ENCODE data around the gene GMPPB. TPM values are rescaled to one million over a fixed set of nuclear protein-coding genes. Genes with fewer than 3 reads are reported as not detected.

Gene GMPPB
- total and polyA plus RNA-seq, 8 donors = 14.4 to 81.7 (median 34.9) TPM

DNA sequence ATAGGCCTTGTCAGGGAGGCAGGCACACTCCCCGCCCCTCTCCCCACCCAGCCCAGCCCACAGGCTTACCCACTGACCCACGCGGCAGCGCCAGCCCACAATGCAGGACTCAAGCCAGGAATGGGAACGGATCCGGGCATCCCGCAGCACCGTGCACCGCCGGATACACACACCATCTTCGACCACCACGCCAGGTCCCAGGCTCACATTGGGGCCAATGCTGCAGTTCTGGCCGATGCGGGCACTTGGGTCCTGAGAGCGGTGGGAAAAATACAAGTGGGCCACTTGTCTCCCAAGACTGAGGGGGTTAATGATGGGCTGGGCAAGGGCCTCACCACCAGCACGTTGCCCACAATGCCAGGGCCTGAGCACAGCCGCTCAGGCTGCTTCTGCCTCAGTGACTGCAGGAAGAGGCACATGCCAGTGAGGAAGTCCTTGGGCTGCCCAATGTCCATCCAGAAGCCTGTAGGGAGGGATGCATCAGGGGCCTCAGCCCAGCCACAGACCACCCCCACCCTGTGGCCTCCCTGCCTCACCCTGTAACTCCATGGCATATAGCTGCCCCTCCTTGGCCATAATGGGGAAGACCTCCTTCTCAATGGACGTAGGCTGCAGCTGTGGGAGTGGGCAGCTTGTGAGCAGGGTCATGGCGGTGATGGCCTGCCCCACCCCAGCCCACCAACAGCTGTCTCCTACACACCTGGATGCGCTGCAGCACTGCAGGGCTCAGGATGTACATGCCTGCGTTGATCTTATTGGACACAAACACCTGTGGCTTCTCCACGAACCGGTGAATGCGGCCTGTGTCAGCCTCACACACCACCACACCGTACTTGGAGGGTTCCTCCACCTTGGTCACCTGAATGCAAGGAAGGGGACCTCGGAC, 1.6 kb downstream of the GMPPB start:
- TF ChIP-seq POLR2A (IDR thresholded peaks at IDR 0.05) (no peak), POLR2AphosphoS5 (IDR thresholded peaks at IDR 0.05) (no peak), EP300 (IDR thresholded peaks at IDR 0.05) (no peak)
- TF ChIP-seq, protein P1, sequence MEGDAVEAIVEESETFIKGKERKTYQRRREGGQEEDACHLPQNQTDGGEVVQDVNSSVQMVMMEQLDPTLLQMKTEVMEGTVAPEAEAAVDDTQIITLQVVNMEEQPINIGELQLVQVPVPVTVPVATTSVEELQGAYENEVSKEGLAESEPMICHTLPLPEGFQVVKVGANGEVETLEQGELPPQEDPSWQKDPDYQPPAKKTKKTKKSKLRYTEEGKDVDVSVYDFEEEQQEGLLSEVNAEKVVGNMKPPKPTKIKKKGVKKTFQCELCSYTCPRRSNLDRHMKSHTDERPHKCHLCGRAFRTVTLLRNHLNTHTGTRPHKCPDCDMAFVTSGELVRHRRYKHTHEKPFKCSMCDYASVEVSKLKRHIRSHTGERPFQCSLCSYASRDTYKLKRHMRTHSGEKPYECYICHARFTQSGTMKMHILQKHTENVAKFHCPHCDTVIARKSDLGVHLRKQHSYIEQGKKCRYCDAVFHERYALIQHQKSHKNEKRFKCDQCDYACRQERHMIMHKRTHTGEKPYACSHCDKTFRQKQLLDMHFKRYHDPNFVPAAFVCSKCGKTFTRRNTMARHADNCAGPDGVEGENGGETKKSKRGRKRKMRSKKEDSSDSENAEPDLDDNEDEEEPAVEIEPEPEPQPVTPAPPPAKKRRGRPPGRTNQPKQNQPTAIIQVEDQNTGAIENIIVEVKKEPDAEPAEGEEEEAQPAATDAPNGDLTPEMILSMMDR (IDR thresholded peaks at IDR 0.05) = no peak
- H3K4me3 ChIP-seq = peak overlapping the region in 3 of 4 donors; percentile 86 to 98 (median 93)
- H3K36me3 ChIP-seq = peaks cover 12 to 46% (median 42%) of the 10 kb centered on the region in 4 donors
- no peaks in the 10 kb centered on the region for H3K27me3 ChIP-seq
- H3K27ac ChIP-seq = peak overlapping the region in 4 of 5 donors; percentile 97 to 99 (median 98)
- no peaks in the 10 kb centered on the region for H3K9me3 ChIP-seq
- intact Hi-C loops (cut with DNase I; ENCODE audit: low total_unique reads) = no loop called here
- WGBS, 5 donors = 68 to 85% (median 74%) methylated on average over 23 to 26 of the region's 26 CpGs
- H3K4me1 ChIP-seq = peaks cover 40 to 86% (median 75%) of the 10 kb centered on the region in 4 donors
- no peak for DNase-seq

DNA sequence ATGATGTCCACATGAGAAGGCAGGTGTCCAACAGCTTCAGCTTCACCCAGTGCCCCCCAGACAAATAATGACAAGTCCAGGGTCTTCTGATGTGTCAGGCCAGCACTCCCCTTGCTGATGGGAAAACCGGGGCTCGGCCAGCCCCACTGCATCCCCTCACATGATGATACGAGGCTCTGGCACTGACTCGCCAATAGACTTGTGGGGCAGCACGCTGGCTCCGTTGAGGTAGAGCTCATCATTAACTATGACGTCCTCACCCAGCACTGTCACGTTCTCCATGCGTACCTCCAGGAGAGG, 2.2 kb downstream of the GMPPB start:
- H3K27ac ChIP-seq = no peak overlapping the region
- 61 to 86% (median 70%) methylated on average over 1 to 9 of the region's 9 CpGs for WGBS, 5 donors
- no peaks in the 10 kb centered on the region for H3K9me3 ChIP-seq
- intact Hi-C loops (cut with DNase I; ENCODE audit: low total_unique reads) = no loop called here
- peaks cover 9 to 46% (median 40%) of the 10 kb centered on the region in 4 donors for H3K36me3 ChIP-seq
- peak overlapping the region in 1 of 4 donors; percentile 93 for H3K4me3 ChIP-seq
- no peak for DNase-seq
- no peak for TF ChIP-seq EP300 (IDR thresholded peaks at IDR 0.05)
- TF ChIP-seq POLR2A (IDR thresholded peaks at IDR 0.05) = no peak
- TF ChIP-seq, protein P1 (IDR thresholded peaks at IDR 0.05) = no peak
- TF ChIP-seq POLR2AphosphoS5 (IDR thresholded peaks at IDR 0.05) = no peak
- peaks cover 39 to 80% (median 72%) of the 10 kb centered on the region in 4 donors for H3K4me1 ChIP-seq
- no peaks in the 10 kb centered on the region for H3K27me3 ChIP-seq

DNA sequence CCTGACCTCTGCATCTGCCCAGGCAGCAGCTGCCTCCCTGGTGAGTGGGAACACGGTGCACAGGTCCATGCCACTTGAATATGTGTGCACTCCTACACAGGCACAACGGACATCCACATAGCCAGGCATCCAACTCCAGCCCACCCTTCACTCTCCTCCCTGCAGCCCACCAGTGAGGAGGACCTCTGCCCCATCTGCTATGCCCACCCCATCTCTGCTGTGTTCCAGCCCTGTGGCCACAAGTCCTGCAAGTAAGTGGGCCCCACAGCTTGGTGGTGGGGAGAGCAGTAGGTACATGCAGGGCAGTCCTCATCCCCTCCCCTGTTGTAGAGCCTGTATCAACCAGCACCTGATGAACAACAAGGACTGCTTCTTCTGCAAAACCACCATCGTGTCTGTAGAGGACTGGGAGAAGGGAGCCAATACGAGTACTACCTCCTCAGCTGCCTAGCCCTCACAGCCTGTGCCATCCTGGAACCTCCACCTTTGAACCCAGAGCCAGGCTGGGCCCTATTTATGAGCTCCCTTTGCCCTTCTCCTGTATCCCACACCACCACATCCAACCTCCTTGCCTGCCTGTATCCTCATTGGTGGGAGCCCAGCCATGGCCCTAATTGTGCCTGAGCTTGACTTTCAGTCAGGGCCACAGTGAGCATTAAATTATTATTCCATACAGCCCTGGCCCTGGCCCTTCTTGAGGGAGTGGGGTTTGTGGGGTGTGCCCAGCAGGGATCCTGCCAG, 2.7 kb downstream of the GMPPB start:
- Histone ChIP-seq H3K4me3 (no peak overlapping the region), H3K9me3 (no peaks in the 10 kb centered on the region), H3K27ac (peak overlapping the region in 2 of 5 donors; percentile 70 to 79), H3K27me3 (no peaks in the 10 kb centered on the region), H3K36me3 (peaks cover 9 to 46% (median 40%) of the 10 kb centered on the region in 4 donors), H3K4me1 (peaks cover 34 to 75% (median 67%) of the 10 kb centered on the region in 4 donors)
- no peak for TF ChIP-seq EP300 (IDR thresholded peaks at IDR 0.05)
- TF ChIP-seq POLR2AphosphoS5 (IDR thresholded peaks at IDR 0.05) = no peak
- no peak for TF ChIP-seq POLR2A (IDR thresholded peaks at IDR 0.05)
- TF ChIP-seq, protein P1 (IDR thresholded peaks at IDR 0.05) = no peak
- WGBS, 5 donors = 39 to 72% (median 52%) methylated on average over 4 of the region's 4 CpGs
- intact Hi-C loops (cut with DNase I; ENCODE audit: low total_unique reads) = no loop called here
- DNase-seq = no peak

DNA sequence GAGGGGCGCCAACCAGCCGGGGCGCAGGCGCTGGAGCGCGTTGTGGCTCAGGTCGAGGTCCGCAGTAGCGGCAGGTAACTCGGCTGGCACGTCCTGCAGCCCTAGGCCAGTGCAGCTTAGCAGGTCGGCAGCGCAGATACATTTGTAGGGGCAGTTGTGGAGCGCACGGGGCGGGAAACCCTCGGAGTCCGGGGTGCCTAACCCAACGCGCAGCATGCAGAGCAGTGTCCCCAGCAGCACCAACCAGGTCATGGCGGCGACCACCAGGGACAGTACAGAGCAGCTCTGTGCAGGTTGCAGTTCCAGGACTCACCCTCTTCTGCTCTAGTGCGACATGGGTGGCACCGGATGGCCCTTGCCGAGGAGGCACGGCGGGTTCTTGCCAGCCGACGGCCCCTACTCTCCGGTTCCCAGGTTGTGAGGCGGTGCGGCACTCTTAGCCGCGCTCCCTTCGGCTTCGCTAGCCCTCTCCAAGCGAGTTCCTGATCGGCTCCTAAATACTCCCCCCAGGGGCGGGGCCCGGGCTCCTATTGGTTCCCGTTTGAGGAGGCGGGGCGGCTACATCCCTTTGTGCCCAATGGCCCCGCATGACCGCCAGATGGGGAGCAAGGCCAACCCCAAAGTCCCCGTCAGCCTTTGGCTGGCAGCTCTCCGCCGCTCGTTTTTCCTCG, 4.4 kb downstream of the GMPPB start, which contains the start of gene AMIGO3:
Gene AMIGO3 (minus strand): TSS at position 471 of the 671 bp plus-strand sequence. CDS start 219 bp downstream, at position 252.
- peaks cover 9 to 53% (median 41%) of the 10 kb centered on the region in 4 donors for H3K36me3 ChIP-seq
- peak within 1 kb of the TSS; percentile 55 to 60 (median 58) for H3K4me3 ChIP-seq
- H3K27ac ChIP-seq = peak within 1 kb of the TSS; percentile 60 to 79 (median 70)
- H3K4me1 ChIP-seq = peaks cover 28 to 60% (median 51%) of the 10 kb centered on the region in 4 donors
- 0 to 2% (median 1%) methylated on average over 21 to 50 of the region's 50 CpGs for WGBS, 5 donors
- DNase-seq = peak; percentile 97
- intact Hi-C loops (cut with DNase I; ENCODE audit: low total_unique reads) = loop anchor here (10.0 kb wide), 1 partner anchor 115 kb away; no protein-coding TSS in a partner anchor
- TF ChIP-seq, protein P1 (IDR thresholded peaks at IDR 0.05) = peak in 5 of 7 experiments; percentile 24 to 57 (median 49)
- TF ChIP-seq POLR2A (IDR thresholded peaks at IDR 0.05) = peak in 1 of 4 donors; percentile 51
- TF ChIP-seq POLR2AphosphoS5 (IDR thresholded peaks at IDR 0.05) = peak; percentile 22 to 91 (median 86)
- TF ChIP-seq EP300 (IDR thresholded peaks at IDR 0.05) = no peak
- no peaks in the 10 kb centered on the region for H3K27me3 ChIP-seq
- H3K9me3 ChIP-seq = no peaks in the 10 kb centered on the region

Data from stomach (tissue), 9 donors.